ENCODE measurements around the gene SLC6A7. TPM values are rescaled to one million over a fixed set of nuclear protein-coding genes. Genes with fewer than 3 reads are reported as not detected.
"Not testable (repeated sequence)": the region's sequence is repeated elsewhere in the genome, so short reads cannot be mapped to it uniquely, and the experiment has no call there.

SLC6A7 gene
- total RNA-seq, 1 experiment from 2014 or later = not detected

- no peak for DNase-seq (ENCODE audit: low read depth)
- in situ Hi-C loops (cut with HindIII; ENCODE audit: low pct_unique_long_range_greater_than_20kb, low sequenced_read_pairs) = no loop called here
These were observed 37.2 kb downstream of the SLC6A7 start for GRCh38 chr5:150227036-150227435.

- in situ Hi-C loops (cut with HindIII; ENCODE audit: low pct_unique_long_range_greater_than_20kb, low sequenced_read_pairs) = no loop called here
- no peak for DNase-seq (ENCODE audit: low read depth)
These were observed 37.9 kb downstream of the SLC6A7 start for GRCh38 chr5:150227606-150228273.

- DNase-seq (ENCODE audit: low read depth) = no peak
- in situ Hi-C loops (cut with HindIII; ENCODE audit: low pct_unique_long_range_greater_than_20kb, low sequenced_read_pairs) = no loop called here
These were observed 39.7 kb downstream of the SLC6A7 start for GRCh38 chr5:150229571-150229970.

- in situ Hi-C loops (cut with HindIII; ENCODE audit: low pct_unique_long_range_greater_than_20kb, low sequenced_read_pairs) = no loop called here
- no peak for DNase-seq (ENCODE audit: low read depth)
These were observed 41.0 kb downstream of the SLC6A7 start for GRCh38 chr5:150230842-150231241.

- in situ Hi-C loops (cut with HindIII; ENCODE audit: low pct_unique_long_range_greater_than_20kb, low sequenced_read_pairs); DNase-seq (ENCODE audit: low read depth): not testable (repeated sequence)
These were observed 43.8 kb downstream of the SLC6A7 start for GRCh38 chr5:150233706-150234105.

- no peak for DNase-seq (ENCODE audit: low read depth)
- in situ Hi-C loops (cut with HindIII; ENCODE audit: low pct_unique_long_range_greater_than_20kb, low sequenced_read_pairs) = no loop called here
These were observed 45.0 kb downstream of the SLC6A7 start for GRCh38 chr5:150234576-150235499.

- no peak for DNase-seq (ENCODE audit: low read depth)
- in situ Hi-C loops (cut with HindIII; ENCODE audit: low pct_unique_long_range_greater_than_20kb, low sequenced_read_pairs) = no loop called here
These were observed 45.6 kb downstream of the SLC6A7 start for GRCh38 chr5:150235500-150235854.

- in situ Hi-C loops (cut with HindIII; ENCODE audit: low pct_unique_long_range_greater_than_20kb, low sequenced_read_pairs) = no loop called here
These were observed 46.5 kb downstream of the SLC6A7 start for GRCh38 chr5:150236313-150236712.

GRCh38 chr5:150236981-150237754 lies 47.3 kb downstream of the SLC6A7 start:
- in situ Hi-C loops (cut with HindIII; ENCODE audit: low pct_unique_long_range_greater_than_20kb, low sequenced_read_pairs) = no loop called here
- no peak for DNase-seq (ENCODE audit: low read depth)

More at GRCh38 chr5:150236313-150236712, 46.5 kb downstream of the SLC6A7 start:
- DNase-seq (ENCODE audit: low read depth) = no peak

GRCh38 chr5:150238646-150239045 lies 48.8 kb downstream of the SLC6A7 start:
- DNase-seq (ENCODE audit: low read depth) = no peak
- in situ Hi-C loops (cut with HindIII; ENCODE audit: low pct_unique_long_range_greater_than_20kb, low sequenced_read_pairs) = no loop called here

- DNase-seq (ENCODE audit: low read depth) = no peak
- in situ Hi-C loops (cut with HindIII; ENCODE audit: low pct_unique_long_range_greater_than_20kb, low sequenced_read_pairs) = no loop called here
These were observed 49.4 kb downstream of the SLC6A7 start for GRCh38 chr5:150239099-150239793.

GRCh38 chr5:150239794-150240122 lies 49.9 kb downstream of the SLC6A7 start:
- no peak for DNase-seq (ENCODE audit: low read depth)
- in situ Hi-C loops (cut with HindIII; ENCODE audit: low pct_unique_long_range_greater_than_20kb, low sequenced_read_pairs) = no loop called here

GRCh38 chr5:150241298-150242160 lies 51.7 kb downstream of the SLC6A7 start:
- DNase-seq (ENCODE audit: low read depth) = no peak
- in situ Hi-C loops (cut with HindIII; ENCODE audit: low pct_unique_long_range_greater_than_20kb, low sequenced_read_pairs) = no loop called here

- no peak for DNase-seq (ENCODE audit: low read depth)
- in situ Hi-C loops (cut with HindIII; ENCODE audit: low pct_unique_long_range_greater_than_20kb, low sequenced_read_pairs) = no loop called here
These were observed 52.5 kb downstream of the SLC6A7 start for GRCh38 chr5:150242251-150242894.

GRCh38 chr5:150243590-150243989 lies 53.7 kb downstream of the SLC6A7 start:
- in situ Hi-C loops (cut with HindIII; ENCODE audit: low pct_unique_long_range_greater_than_20kb, low sequenced_read_pairs) = no loop called here
- no peak for DNase-seq (ENCODE audit: low read depth)

GRCh38 chr5:150244209-150244608 lies 54.3 kb downstream of the SLC6A7 start:
- DNase-seq (ENCODE audit: low read depth) = no peak
- in situ Hi-C loops (cut with HindIII; ENCODE audit: low pct_unique_long_range_greater_than_20kb, low sequenced_read_pairs) = no loop called here

GRCh38 chr5:150245111-150245789 lies 55.4 kb downstream of the SLC6A7 start:
- in situ Hi-C loops (cut with HindIII; ENCODE audit: low pct_unique_long_range_greater_than_20kb, low sequenced_read_pairs) = no loop called here
- DNase-seq (ENCODE audit: low read depth) = no peak

Measured in Caki2 (cell line).